T47D (cell line): Measurements from ENCODE around the gene SYNGR1.

Source experiments
- DNase-seq, 2 experiments: peaks; one replicate each; pipeline versions ENCODE4 v3.0.0 to v3.0.0-alpha.2; 2011 to 2012; ENCODE audit warnings: low read depth in 1 of 2, low spot score in 1 of 2
- JUND ChIP-seq: IDR thresholded peaks from 2 replicates; pipeline ENCODE4 v1.6.1; 2012; ENCODE audit warnings: low read depth
- in situ Hi-C: cut with HindIII; loops from 2 replicates; pipeline ENCODE4 v1.10.0; 2016; ENCODE audit warnings: low sequenced_read_pairs, low pct_unique_long_range_greater_than_20kb

The SYNGR1 gene

DNA sequence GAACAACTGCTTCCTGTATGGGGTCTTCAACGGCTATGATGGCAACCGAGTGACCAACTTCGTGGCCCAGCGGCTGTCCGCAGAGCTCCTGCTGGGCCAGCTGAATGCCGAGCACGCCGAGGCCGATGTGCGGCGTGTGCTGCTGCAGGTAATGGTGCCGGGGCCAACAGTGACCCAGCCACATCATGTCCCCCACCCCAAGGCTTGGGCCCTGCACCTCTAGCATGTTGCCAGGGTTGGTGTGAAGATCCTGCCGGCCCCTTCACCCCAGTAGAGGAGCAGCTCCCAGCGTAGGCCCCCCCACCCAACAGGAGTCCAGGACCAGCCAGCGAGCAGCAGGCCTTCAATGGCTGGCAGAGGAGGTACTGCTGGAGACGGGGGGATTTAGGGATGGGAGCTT is 65.7 kb downstream of the SYNGR1 start:
- no peak for TF ChIP-seq JUND
- in situ Hi-C loops, result no loop called here
- DNase-seq, result no peak

DNA sequence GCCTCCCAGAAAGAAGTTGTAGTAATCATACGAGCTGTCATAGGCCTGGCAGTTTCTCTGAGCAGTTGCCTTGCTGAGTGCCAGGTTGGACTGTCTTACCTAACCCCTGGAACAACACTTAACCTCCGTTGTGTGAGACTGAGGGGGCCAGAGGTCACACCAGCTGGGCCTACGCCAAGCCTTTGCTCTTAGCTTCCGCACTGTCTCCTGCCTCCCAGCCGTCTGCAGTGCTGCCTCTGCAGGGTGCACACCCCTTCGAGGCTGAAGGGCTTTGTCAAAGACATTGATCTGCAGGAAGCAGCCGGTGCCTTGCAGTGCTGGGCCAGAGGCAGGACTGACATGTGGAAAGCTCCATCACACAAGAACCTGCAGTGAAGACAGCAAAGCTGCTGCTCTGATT is 66.5 kb downstream of the SYNGR1 start:
- DNase-seq, result no peak
- in situ Hi-C loops, result no loop called here
- no peak for TF ChIP-seq JUND

DNA sequence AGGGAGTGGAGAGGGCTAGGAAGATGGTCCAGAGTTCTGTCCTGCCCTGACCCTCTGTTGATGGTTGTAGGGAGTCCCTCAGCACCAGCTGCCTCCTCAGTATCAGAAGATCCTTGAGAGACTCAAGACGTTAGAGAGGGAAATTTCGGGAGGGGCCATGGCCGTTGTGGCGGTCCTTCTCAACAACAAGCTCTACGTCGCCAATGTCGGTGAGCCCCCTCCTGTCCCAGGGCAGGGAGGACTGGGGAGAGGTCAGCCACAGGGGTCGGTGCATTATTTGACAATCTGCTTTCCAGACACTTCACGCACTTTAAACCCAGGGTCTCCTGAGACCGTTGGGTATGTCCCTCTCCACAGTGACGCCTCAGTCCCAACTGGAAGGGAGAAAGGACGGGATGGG is 67.8 kb downstream of the SYNGR1 start:
- in situ Hi-C loops, result no loop called here
- TF ChIP-seq JUND, result no peak
- DNase-seq, result no peak

DNA sequence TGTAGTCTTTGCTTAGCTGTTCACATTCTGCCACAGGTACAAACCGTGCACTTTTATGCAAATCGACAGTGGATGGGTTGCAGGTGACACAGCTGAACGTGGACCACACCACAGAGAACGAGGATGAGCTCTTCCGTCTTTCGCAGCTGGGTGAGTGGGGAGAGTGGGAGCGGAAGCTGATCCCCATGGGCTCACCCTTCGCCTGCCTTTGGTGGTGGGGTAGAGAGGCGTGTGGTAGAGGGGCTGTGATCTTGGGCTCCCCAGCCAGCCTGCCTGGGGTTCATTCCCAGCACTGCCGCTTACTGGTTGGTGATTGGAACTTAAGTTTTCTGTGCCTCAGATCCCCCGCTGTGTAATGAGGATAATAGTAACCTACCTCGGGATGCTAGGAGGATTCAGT is 68.9 kb downstream of the SYNGR1 start:
- DNase-seq, result no peak
- no peak for TF ChIP-seq JUND
- in situ Hi-C loops, result no loop called here

DNA sequence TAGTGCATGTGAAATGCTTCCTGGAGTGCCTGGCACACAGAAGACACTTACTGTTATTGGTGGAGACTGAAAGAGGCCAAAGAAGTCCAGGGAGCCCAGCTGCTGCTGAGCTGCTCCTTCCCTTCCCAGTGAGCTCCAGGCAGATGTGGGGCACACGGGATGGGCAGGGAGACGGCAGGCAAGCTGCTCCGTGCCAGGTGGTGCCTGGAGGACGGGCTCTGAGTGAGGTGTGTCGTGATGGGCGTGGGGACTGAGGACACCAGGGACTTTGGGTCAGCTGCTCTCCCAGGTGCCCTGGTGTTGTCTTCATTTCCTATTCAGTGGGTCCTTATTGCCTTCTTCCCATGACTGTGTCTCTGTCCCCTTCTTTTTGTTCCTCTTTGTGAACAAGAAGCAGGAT is 69.3 kb downstream of the SYNGR1 start:
- DNase-seq, result no peak
- no peak for TF ChIP-seq JUND
- in situ Hi-C loops, result no loop called here

DNA sequence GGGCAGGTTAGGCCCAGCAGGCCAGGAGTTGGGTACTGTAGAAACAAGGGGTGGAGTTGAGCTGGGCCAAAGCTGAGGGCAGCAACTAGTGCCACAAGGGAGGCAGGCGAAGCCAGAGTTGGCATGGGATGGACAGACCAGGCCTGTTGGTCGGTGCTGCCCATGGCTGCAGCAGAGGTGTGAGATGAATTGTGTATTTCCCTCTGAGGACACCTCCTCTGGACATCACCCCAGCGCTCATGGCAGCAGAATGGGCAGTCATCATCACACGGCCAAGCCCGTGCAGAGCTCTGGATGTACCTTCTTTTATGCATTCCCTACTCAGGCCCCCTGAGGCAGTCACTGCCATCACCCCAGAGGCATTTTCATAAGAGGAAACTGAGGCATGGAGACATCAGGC is 70.1 kb downstream of the SYNGR1 start:
- in situ Hi-C loops, result no loop called here
- no peak for TF ChIP-seq JUND
- DNase-seq, result no peak

DNA sequence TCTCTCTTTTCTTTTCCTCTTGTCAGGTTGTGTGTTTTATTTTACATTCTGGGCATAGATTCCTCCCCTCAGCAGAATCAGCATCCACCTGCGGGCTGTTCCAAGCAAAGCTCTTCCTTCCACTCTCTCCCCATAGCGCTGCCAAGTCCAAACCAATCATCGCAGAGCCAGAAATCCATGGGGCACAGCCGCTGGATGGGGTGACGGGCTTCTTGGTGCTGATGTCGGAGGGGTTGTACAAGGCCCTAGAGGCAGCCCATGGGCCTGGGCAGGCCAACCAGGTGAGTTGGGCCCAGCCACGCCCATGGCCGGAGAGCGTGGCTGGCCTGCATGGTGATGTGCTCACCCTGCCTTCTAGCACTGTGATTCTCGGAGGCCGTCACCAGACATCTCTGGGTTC is 71.9 kb downstream of the SYNGR1 start:
- in situ Hi-C loops, result no loop called here
- no peak for TF ChIP-seq JUND
- DNase-seq, result no peak

DNA sequence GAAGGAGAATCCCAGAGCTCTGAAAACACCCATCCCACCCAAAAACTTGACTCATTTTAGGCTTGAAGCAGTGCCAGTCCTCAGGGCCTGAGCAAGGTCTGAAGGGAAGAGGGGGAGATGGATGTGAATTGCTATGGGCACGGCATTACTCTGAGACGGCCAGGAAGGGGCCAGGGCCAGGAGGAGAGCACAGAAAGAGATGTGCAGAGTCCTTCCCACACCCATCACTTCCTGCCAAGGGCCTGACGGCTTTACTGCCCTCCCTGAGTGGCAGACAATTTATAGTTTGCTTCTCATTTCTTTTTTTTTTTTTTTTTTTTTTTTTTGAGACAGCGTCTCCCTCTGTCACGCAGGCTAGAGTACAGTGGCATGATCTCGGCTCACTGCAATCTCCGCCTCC is 72.3 kb downstream of the SYNGR1 start:
- in situ Hi-C loops, result no loop called here
- TF ChIP-seq JUND, result no peak
- no peak for DNase-seq

DNA sequence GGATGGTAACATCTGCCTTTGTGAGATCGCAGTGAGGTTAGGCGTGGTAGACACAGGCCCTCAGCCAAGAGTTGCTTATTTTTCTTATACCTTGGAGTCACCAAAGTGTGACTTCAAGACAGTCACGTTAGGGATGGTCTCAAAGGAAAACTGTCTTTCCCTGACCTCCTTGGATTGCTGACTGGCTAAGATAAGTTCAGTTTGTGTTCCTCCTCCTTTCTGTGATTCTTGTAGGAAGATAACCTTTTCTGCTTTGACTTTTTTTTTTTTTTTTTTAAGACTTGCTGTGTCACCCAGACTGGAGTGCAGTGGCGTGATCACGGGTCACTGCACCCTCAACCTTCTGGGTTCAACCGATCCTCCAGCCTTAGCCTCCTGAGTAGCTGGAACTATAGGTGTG is 72.9 kb downstream of the SYNGR1 start:
- no peak for TF ChIP-seq JUND
- no peak for DNase-seq
- in situ Hi-C loops, result no loop called here

DNA sequence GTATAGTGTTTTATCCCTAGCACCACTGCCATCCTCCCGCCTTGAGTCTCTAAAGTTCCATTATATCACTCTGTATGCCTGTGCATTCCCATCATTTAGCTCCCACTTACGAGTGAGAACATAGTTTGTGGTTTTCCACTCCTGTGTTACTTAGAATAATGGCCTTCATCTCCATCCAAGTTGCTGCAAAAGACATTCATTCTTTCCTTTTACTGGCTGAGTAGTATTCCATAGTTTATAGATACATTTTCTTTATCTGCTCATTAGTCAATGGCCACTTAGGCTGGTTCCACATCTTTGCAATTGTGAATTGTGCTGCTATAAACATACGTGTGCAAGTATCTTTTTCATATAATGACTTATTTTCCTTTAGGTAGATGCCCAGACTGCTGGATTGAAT is 74.2 kb downstream of the SYNGR1 start:
- in situ Hi-C loops, result no loop called here
- no peak for DNase-seq
- no peak for TF ChIP-seq JUND

DNA sequence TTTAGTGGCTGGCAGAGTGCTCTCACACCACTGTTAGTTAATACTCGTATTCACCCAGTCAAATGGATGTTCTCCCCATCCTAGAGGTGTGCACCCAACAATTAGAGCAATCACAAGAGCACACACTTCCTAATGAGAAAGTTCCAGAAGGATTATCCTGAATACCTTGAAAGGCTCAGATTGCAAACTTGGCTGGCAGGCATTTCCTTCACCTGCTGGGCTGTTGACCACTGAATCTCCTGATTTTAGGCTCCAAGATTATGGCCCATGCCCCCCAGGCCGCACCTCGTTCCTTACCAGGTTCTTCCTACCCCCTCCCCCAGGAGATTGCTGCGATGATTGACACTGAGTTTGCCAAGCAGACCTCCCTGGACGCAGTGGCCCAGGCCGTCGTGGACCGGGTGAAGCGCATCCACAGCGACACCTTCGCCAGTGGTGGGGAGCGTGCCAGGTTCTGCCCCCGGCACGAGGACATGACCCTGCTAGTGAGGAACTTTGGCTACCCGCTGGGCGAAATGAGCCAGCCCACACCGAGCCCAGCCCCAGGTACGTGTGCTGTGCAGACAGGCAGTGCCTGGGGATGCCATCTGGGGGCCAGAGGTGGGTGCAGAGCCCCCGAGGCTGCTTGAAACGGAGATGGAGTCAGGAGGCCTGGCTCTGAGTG is 76.7 kb downstream of the SYNGR1 start:
- in situ Hi-C loops, result no loop called here
- no peak for DNase-seq
- no peak for TF ChIP-seq JUND

DNA sequence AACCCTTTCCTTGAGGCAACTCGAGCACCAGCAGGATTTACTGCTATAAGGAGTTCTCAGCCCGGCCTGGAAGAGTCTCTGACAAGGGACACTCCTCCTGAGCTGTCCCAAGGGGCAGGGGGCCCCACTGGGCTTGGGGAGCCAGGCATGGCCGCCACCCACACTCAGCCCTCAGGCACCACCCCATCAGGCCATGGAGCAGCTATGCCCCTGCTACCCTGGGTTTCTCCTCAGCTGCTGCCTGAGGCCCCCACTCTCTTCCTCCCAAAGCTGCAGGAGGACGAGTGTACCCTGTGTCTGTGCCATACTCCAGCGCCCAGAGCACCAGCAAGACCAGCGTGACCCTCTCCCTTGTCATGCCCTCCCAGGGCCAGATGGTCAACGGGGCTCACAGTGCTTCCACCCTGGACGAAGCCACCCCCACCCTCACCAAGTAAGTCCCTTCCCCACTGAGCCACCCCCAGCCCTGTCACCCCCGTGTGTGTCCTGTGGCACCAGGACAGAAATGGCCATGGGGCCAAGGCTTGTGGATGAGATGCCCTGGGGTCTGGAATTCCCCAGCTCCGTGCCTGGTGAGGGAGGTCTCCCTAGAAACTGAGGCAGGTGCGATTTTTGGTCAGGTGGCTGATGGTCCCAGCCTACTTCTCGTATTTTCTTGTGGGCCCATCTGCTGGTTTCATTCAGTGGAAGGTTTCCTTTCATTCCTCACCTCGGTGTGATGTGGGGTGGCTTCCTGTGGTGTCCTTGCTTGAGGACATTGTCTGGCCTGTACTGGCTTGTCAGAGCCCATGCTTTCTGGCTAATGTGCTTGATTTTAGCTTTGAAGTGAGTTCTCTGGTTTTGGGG is 78.2 kb downstream of the SYNGR1 start:
- no peak for TF ChIP-seq JUND
- no peak for DNase-seq
- in situ Hi-C loops, result no loop called here

DNA sequence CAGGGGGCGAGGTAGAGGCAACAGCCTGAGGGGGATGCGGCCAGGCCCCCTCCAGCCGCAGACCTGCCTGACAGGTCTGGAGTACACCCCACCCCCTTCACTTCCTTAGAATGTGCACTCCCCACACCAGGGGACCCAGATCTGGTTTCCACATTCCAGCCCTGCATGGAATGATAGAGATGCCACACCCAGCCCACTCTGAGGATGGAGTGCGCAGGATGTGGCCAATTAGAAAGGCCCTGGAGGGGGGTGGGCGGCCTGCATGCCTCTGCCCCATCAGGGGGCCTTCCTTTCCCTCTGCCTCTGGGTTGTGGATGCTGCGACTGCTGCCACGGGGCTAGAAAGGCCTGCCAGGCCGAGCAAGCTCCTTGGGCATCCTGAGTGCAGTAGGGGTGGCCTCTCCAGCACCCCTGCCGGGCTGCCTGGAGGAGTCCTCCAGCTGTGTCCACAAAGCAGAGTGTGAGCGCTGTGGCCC is 78.8 kb downstream of the SYNGR1 start:
- DNase-seq, result no peak
- no peak for TF ChIP-seq JUND

DNA sequence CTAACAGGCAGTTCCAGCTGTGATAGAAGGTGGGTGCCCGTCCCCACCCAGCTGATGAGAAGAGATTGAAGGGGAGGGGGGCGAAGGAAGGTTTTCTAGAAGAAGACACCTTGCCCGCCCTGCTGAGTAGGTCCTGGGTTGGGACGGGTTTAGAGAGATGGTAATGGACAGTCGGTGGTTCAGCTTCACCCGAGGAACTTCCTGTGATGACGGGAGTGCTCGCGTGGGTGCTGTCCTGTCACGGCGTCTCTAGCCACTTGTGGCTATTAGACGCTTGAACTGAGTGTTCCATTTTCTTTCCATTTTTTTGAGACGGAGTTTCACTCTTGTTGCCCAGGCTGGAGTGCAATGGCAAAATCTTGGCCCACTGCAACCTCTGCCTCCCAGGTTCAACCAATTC is 79.4 kb downstream of the SYNGR1 start:
- no peak for TF ChIP-seq JUND
- DNase-seq, result no peak
- in situ Hi-C loops, result no loop called here

More for the DNA sequence above, 78.8 kb downstream of the SYNGR1 start:
- in situ Hi-C loops, result no loop called here
